HG02642 (cell line): ENCODE results near the gene IL12RB1.
"Not testable (repeated sequence)": the region's sequence is repeated elsewhere in the genome, so short reads cannot be mapped to it uniquely, and the experiment has no call there.

Experiments used
- ATAC-seq: cut with Tn5 transposase; IDR thresholded peaks from one replicate; pipeline ENCODE4 v1.9.1; 2021; ENCODE audit warnings: mild to moderate bottlenecking; ENCODE audit not compliant: unreplicated experiment, poor library complexity

IL12RB1 gene

DNA sequence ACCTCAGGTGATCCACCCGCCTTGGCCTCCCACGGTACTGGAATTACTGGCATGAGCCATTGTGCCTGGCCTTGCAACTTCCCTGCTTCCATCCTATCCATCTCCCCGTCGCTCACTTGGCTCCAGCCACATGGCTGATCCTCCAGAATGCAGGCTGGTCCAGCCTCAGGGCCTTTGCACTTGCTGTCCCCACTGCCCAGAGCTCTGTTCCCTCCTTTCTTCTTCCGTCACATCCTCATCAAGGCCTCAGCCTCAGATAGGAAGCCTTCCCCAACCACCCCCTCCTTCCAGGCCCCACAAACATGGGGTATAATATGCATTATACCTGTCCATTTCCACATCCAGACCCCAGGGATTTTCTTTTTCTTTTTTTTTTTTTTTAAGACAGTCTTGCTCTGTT, 27.1 kb upstream of the IL12RB1 start:
- no peak for ATAC-seq

DNA sequence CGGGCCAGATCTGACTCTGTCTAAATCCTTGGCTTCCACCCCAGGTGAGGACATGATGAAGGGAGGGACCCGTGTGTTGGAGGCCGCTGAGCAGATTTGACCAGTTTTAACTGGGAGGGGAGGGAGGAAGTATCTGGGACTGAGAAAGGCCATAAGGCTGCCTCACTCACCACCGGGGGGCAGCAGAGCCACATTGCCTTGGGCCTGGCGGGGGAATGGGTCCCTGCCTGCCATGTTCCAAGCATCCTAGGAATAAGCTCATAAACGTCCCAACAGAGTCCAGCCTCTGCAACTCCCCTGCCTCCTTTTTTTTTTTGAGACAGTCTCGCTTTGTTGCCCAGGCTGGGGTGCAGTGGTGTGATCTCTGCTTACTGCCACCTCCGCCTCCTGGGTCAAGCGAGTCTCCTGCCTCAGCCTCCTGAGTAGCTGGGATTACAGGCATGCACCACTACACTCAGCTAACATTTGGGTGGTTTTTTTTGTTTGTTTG, 26.3 kb upstream of the IL12RB1 start:
- no peak for ATAC-seq

DNA sequence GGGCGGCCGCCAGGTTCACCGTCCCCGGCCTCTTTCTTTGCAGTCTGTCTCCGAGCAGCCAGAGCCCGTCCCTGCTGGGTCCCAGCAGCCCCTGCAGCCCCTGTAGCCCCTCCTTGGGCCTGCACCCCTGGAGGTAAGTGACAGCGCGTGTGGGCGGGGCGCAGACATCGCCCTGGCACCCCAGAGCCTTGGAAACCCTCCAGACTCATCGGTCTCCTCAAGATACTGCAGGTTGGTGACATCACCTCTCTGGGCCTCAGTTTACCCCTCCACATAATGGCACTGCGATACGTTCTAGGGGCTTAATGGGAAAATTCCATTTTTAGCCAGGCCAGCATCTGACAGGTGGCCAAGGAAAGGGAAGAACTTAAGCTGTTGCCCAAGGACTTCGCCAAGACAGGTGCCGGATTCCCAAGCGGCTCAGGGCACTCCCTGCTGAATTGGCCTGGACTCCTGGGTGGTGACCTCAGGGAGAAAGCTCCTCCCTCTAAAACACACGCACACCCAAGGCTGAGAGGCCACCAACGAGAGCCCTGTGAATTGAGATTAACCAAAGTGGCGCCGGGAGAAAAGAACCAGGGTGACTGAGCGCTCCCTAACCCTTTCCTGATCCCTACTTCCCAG, 24.0 kb upstream of the IL12RB1 start:
- ATAC-seq, result no peak

DNA sequence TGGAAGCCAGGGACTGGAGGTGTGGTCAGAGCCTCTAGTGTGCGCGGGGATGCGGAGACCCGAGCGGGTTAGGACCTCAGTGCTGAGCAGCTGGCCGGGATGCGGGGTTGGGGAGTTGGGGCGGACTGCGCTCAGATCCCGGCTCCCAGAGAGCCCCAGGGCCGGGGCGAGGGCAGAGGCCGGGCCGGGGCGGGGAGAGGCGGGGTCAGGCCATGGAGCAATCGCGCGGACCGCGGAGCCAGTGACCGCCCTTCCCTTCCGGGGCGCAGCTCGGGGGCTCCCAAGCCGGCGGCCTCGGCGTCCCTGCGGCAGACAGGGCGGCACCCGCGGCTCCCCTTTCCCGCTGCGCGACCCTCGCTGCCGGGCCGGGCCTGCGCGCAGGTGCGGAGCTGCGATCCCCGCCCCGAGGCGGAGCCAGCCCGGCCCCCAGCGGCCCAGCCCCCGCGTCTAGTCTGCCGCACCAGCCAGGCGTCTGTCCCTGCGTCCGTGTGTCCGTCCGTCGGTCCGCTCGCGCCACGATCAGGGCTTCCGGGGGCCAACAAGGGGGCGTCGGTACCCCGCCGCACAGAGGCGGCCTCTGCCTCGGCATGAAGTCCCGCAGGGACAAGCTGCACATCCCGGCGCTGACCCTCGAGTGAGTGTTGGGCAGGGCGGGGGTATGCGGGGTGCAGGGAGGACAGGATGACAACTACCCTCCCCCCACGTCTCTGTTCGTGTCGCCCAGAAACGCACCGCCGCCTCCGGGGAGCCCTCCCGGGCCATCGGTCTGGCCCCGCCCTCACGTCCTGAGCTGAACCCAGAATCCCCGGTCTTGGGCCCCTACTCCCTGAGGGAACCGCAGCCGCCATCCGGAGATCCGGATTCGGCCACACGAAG, 23.2 kb upstream of the IL12RB1 start:
- ATAC-seq, result no peak

DNA sequence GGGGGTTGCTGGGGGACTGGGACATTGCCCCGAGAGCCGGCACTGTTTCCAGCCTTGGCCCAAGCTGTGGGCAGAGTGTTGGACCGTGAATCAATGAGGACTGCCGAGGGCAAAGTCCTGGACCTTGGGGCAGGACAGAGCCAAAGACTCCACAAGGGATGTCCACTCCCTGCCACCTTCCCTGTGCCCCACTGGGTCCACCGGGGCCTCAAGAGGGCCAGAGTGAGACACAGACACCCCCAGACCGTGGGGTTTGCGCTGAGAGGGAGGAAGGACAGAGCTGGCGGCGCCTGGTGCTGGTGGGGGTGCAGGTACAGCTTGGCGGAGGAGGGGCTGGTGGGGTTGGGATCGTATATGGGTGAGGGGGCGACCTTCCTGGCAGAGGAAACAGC, 22.6 kb upstream of the IL12RB1 start:
- ATAC-seq, result no peak

DNA sequence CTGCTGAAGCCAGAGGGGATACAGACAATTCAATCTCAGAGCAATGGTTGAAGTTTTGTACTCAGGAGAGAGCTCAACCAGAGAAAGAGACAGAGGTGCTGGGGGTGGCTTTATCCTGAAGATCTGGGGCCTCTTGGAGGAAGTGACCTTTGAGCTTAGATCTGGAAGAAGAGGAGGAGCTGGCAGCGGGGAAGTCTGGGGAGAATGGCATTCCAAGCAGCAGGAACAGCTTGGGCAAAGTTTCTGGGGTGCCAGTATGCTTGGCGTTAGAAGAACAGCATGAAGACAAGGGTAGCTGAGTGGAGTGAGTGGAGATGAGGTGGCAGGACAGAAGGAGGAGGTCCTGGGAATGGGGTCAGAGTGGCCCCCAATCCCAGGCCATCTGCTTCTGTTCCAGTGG, 22.2 kb upstream of the IL12RB1 start:
- no peak for ATAC-seq

DNA sequence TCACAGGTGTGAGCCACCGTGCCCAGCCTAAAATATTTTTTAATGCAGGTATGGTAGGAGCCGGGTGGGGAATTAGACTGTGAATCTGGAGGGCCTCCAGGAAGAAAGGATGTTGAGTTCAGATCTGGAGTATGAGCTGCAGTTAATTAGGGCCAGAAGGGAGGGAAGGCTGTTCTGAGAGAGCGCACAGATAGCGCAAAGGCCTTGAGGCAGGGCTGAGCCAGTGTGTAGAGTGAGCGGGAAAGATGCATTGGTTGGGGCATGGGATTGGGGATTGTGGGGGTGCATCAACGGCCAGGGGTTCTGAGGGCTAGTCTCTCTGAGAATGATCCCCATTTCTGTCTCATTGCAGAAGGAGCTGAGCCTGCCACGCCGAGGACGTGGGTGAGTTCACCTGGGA, 20.5 kb upstream of the IL12RB1 start:
- no peak for ATAC-seq

DNA sequence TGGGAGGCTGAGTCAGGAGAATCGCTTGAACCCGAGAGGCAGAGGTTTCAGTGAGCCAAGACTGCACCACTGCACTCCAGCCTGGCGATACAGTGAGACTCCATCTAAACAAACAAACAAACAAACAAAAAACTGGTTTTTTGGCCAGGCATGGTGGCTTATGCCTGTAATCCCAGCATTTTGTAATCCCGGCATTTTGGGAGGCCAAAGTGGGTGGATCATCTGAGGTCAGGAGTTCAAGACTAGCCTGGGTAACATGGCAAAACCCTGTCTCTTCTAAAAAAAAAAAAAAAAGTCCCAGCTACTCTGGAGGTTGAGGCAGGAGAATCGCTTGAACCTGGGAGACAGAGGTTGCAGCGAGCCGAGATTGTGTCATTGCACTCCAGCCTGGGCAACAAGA, 18.5 kb upstream of the IL12RB1 start:
- ATAC-seq, result not testable (repeated sequence)

DNA sequence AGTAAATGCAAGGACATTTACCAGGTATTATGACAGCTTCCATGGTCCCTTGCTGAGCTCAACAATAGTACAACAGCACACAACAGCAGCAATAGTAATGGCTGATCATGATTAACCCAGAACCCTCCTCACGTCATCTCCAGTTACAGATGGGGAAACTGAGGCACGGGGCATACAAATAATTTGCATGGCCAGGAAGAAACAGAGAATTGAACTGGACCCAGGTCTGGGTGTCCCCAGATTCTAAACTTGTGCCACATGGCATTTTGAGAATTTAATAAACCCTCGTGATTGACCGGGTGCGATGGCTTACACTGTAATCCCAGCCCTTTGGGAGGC, 18.0 kb upstream of the IL12RB1 start:
- no peak for ATAC-seq

DNA sequence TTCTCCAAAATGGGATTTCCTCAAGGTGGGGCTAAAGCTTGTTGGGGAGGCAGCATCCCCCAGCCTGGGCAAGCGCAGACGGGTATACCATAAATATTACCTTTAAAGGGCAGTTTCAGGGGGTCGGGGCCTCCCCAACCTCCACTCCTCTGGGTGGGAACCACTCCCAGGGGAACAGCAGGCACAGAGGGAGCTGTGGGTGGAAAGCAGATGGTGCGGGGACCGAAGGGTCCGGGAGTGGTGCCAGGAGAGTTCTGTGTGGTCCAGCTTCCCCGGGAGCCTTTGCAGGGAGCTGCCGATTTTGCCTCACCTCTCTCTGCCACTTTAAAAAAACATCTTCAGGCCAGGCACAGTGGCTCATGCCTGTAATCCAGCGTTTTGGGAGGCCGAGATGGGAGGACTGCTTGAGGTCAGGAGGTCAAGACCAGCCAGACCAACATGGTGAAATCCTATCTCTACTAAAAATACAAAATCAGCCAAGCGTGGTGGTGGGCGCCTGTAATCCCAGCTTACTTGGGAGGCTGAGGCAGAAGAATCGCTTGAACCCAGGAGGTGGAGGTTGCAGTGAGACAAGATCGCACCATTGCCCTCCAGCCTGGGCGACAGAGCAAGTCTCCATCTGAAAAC, 16.3 kb upstream of the IL12RB1 start:
- ATAC-seq, result no peak

DNA sequence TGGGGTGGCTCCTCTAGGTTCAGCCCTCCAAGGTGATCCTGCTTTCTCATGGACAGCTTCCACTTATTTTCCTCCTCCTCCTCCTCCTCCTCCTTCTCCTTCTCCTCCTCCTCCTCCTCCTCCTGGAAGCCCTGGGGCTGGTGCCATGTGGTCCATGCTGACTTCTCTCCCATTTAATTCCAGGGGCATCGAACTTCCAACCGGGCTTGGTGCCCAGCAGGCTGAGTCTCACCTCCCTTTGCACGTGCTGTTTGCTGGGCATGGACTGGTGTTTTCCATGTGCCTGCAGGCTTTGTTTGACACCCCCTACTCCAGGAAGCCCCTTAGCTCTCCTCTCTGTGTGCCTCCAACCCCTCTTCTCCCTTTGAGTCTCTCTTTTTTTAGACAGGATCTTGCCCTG, 14.5 kb upstream of the IL12RB1 start:
- ATAC-seq, result no peak

DNA sequence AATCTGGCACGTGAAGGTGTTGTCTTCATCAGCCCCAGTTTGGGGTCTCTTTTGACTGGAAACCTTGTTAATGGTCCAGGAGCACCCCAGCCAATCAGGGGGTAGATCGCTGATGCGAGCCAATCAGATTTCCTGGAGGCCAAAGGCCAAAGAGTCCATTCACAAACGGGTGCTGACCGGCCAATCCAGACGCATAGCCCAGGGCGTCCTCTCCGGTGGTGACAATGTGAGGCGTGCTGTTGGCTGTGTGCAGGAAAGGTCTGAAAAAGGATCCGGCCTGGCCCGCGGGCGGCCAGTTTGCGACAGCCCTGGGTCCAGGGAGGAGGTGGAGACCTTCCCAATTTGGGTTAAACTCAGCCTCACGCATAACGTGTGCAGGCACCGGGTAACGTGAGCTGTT, 14.0 kb upstream of the IL12RB1 start:
- no peak for ATAC-seq

DNA sequence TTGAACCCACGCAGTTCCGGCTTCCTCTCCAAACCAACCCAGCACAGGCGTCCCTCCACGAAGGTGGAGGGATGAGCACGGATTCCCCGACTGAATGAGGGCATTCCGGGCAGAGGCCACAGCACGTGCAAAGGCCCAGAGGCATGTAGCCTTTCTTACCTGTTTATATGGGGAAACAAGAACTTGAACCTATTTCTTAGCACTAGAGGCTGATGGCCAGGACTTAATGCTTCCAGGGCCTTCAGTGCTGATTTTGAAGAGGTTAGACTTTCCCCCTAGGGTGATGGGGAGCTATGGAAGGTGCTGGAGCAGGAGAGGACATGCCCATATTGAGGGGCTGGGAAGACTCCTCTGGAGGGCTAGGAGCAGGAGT, 12.9 kb upstream of the IL12RB1 start:
- no peak for ATAC-seq

DNA sequence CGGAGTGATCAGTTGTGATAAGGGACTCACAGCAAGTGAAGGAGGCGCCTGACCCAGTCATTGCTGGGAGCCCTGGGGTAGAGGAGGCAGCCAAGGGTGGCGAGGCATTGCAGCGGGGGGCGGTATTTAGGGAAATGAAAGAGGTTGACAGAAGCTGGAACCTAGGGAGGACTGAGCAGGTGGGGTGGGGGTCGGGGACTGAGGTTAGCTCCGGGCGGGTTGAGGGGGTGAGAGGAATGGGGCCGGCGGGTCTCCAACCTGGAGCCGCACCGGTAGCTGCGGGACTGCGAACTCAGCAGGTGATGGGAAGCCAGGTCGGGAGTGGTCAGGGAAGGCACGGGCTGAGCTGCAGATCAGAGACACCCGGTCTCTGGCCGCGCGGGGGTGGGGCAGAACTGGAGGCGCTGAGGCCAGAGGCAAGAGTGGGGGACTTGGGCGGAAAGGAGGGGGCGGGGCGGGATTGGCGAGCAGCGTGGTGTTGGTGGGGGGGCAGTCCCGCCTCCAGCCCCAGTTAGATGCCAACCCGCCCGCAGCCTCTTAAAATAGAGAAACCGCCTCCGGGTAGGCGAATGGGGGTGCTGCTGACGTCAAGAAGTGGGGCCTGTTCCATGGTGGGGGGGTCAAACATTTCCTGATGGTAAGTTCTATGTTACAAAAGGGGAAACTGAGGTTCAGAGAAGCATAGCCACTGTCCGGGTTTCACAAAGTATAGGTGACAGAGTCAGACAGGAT, 12.3 kb upstream of the IL12RB1 start:
- ATAC-seq, result peak; percentile 55

DNA sequence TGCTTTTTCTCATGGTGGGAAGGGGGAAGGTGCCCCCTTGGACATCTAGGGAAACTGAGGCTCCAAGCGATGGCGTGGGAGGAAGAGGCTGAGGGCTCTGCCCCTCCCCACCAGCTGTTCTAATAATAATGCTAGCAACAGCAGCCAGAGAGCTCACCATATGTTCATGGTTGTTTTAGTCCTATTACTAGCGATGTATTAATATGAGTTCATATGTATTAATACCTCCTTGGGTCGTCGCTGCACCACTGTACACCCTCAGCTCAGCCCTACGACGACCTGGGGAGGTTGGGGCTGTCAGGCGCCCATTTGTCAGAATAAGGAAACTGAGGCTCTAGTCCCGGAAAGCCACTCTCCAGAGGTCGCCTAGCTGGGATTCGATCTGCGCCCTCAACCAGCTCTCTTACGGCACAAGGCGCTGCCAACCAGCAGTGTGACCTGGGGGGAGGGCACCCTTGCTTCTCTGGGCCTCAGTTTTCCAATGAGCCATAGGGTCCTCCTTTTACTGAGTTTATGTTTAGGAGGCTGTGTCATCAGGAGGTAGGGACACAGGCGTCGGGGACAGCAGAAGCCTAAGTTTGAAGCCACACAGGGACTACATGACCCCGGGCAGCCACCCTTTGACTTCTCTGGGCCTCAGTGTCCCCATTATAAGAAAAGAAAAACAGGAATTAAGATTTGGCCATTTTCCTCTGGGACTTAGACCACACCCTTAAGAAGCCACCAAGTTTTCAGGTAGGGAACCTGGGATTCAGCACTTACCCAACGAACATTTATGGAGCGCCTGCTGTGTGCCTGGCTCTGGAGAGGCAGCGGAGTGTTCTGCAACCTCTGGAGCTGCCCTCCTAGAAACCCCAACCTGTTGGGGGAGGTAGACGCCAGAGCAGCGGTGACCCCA, 11.5 kb upstream of the IL12RB1 start:
- ATAC-seq, result no peak

DNA sequence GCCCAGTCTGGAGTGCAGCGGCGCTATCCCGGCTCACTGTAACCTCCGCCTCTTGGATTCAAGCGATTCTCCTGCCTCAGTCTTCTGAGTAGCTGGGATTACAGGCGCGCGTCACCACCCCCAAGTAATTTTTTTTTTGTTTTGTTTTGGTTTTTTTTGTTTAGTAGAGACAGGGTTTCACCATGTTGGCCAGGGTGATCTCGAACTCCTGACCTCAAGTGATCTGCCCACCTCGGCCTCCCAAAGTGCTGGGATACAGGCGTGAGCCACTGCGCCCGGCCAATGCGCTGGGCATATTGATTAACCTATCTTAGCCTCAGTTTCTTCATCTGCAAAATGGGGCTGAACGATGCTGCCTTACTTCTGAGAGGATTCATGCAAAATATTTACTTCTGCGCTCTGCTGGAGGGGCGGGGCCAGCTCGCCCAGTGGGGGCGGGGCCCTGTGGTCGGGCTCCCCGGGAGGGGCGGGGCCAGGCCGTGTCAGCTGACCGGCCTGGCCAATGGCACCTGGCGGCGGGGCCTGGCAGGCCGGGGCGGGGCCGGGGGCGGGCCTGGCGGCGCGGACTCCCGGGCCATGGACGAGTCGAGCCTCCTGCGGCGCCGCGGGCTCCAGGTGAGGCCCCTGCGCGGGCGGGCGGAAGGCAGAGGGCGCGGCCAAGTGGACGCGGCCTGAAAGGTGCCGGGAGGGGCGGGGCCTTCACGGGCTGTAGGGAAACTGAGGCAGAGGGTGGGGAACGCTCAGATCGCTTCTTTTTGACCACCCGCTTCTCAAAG, 10.7 kb upstream of the IL12RB1 start, which contains the start of gene MAST3:
Gene MAST3, plus strand, starts transcription at position 562 of the 776 bp plus-strand sequence. Its CDS starts 15 bp downstream, at position 577.
- ATAC-seq, result peak; percentile 68

DNA sequence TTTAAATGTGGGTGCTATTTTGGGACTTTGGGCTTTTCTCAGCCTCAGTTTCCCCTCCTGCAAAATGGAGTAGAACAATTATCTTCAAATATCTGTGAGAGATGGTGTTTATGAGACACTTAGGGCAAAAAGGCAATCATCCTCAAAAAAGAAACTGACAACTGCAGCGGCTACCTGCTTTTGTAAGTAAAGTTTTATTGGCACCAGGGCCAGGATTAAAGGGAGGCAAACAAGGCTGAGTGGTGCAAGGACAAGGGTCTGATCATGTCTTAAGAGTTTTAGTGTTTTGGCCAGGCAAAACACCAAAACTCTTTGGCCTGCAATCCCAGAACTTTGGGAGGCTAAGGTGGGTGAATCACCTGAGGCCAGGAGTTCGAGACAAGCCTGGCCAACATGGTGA, 9.5 kb upstream of the IL12RB1 start:
- ATAC-seq, result no peak

DNA sequence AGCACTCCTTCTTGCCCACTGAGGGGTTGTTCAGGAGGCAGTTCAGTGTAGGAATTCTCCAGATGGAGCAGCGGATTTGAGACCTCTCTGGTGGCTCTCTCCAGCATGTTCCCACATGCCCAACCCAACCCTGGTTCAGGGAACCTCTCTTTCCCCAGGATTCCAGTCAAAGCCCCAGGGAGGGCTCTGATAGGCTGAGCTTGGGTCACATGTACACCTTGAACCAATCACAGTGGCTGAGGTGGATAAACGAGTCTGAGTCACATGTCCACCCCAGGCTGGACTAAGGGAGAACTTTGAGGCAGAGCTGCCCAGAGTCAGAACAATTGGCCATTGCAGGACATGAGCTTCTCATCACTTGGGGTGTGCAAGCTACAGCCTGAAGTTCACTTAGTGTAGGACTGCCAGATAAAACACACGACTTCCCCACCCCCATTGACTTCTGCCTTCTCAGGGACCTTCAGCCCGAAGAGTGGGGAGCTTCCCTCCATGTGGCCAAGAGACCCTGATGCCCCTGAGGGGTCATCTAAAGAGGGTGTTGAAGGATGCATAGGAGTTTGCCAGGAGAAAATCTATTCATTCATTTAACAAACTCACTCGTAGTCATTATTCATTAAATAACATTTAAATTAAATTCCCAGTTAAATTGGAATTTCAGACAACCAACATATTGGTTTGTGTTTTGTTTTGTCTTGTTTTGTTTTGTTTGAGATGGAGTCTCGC, 6.9 kb upstream of the IL12RB1 start:
- ATAC-seq, result no peak
